Duodenal mucosa (tissue), 2 donors: ENCODE results near the gene BRD3.

Source experiments
- H3K27ac ChIP-seq: one replicate; pipeline ENCODE4 v1.7.0; 2013; ENCODE audit warnings: low read depth, low read length
- H3K27me3 ChIP-seq, 2 donors: one replicate each; pipeline ENCODE4 v1.7.0; 2013; ENCODE audit warnings: low read length in 2 of 2, control low read depth in 1 of 2; ENCODE audit not compliant: insufficient read depth in 2 of 2, control insufficient read depth in 1 of 2
- H3K36me3 ChIP-seq, 2 donors: one replicate each; pipeline ENCODE4 v1.7.0; 2013; ENCODE audit warnings: low read length in 2 of 2, control low read depth in 1 of 2; ENCODE audit not compliant: insufficient read depth in 2 of 2, control insufficient read depth in 1 of 2
- H3K4me1 ChIP-seq, 2 donors: one replicate each; pipeline ENCODE4 v1.7.0; 2013; ENCODE audit warnings: low read length in 2 of 2, control low read depth in 1 of 2; ENCODE audit not compliant: insufficient read depth in 2 of 2, control insufficient read depth in 1 of 2
- H3K4me3 ChIP-seq, 2 donors: one replicate each; pipeline ENCODE4 v1.7.0; 2013; ENCODE audit warnings: low read length in 2 of 2, low read depth in 1 of 2
- H3K9ac ChIP-seq, 2 donors: one replicate each; pipeline ENCODE4 v1.7.0; 2013; ENCODE audit warnings: low read length in 2 of 2, low read depth in 1 of 2
- H3K9me3 ChIP-seq, 2 donors: one replicate each; pipeline ENCODE4 v1.7.0; 2013; ENCODE audit warnings: low read length in 2 of 2, control low read depth in 1 of 2; ENCODE audit not compliant: control insufficient read depth in 1 of 2

Gene BRD3

DNA sequence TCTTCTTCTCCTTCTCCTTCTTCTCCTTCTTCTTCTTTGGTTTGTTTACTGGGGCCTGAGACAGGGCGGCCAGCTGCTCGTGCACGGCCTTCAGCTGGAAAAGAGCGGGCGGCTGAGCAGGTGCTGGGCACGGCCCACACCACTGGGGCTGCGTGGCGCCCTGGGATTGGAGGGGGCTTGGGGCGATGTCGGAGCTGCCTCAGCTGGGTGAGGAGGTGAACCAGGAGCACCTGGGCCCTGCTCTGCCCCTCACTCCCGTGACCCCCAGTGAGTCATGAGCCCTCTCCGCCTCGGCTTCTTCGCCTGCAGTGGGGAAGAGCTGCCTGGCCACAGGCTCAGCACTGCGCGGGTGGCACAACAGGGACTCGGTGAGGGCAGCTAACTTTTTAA lies 27.7 kb downstream of the BRD3 start:
- Histone ChIP-seq H3K36me3 (peaks cover 29 to 68% of the 10 kb centered on the region in 2 donors), H3K9me3 (no peaks in the 10 kb centered on the region), H3K27me3 (no peaks in the 10 kb centered on the region), H3K27ac (no peak overlapping the region), H3K9ac (no peak overlapping the region), H3K4me3 (no peak overlapping the region), H3K4me1 (peaks cover 3 to 10% of the 10 kb centered on the region in 2 donors)

DNA sequence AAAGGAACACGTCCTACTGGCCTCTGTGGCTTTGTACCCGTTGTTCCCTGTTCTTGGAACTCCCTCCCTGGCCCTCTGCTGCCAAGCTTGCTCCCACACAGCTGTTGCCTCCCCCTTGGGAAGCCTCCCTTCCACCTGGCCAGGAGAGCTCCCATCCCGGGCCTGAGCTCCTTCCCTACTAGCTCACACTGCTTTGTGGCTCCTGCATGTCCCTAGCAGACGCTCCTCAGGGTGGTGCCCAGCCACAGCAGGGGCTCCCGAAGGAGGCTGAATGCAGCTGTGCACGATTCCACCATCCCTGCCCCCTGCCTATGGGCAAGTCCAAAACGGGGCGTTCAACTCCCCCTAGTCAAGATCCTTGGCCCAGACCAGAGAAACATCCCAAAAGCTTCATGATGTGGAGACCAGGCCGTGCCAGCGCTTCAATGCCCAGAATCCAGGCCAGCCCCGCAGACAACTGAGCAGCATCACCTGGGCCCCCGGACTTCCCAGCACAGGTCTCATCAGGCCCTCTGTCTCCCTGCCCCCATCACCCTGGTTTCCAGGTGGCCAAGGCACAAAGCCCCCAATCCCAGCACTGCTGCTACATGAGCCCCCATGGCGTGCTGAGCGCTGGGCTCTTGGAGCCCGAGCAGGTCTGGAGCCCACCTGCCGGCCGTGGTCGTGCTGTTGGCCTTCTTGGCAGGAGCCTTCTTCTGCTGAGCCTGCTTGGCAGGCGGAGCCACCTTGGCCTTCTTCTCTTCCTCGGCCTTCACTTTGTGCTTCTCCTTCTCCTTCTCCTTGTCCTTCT lies 28.2 kb downstream of the BRD3 start:
- Histone ChIP-seq H3K4me3 (no peak overlapping the region), H3K27ac (no peak overlapping the region), H3K27me3 (no peaks in the 10 kb centered on the region), H3K9ac (no peak overlapping the region), H3K36me3 (peaks cover 34 to 68% of the 10 kb centered on the region in 2 donors), H3K9me3 (no peaks in the 10 kb centered on the region), H3K4me1 (peaks cover 3 to 10% of the 10 kb centered on the region in 2 donors)

DNA sequence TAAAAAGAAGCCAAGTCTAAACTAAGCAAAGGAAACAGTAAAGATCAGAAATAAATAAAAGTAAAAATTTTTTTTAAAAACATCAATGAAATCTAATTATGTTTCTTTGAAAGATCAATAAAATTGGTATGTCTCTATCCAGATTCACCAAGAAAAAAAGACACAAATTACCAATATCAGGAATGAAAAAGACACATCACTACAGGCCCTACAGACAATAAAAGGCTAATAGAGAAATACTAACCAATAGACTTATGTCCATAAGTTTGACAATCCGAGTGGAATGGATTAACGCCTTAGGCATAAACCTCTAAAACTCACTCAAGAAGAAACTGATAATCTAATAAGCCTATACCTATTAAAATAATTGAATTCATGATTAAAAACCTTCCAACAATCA lies 30.2 kb downstream of the BRD3 start:
- H3K36me3 ChIP-seq, result peaks cover 34 to 72% of the 10 kb centered on the region in 2 donors
- no peak overlapping the region for H3K9ac ChIP-seq
- no peaks in the 10 kb centered on the region for H3K9me3 ChIP-seq
- no peak overlapping the region for H3K27ac ChIP-seq
- no peaks in the 10 kb centered on the region for H3K27me3 ChIP-seq
- peaks cover 3 to 10% of the 10 kb centered on the region in 2 donors for H3K4me1 ChIP-seq
- H3K4me3 ChIP-seq, result no peak overlapping the region

DNA sequence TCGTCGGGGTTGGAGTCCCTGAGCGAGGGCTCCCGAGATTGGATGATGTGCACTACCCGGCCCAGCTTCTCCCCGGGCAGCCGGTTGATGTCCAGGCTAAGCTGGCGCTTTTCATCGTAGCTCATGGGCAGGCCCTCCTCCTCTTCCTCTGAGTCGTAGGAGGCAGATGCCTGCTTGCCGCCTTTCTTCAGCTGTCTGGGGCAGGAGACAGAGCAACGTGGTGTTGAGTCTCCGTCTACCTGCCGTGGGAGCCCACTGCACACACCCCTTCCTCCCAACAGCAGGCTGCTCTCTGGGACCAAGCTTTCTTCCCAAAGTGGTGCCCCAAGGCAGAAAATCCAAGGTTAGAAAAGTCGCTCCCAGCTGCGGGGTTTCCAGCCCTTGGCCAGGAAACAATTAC lies 31.7 kb downstream of the BRD3 start:
- Histone ChIP-seq H3K9me3 (no peaks in the 10 kb centered on the region), H3K9ac (no peak overlapping the region), H3K27me3 (no peaks in the 10 kb centered on the region), H3K27ac (no peak overlapping the region), H3K36me3 (peaks cover 37 to 69% of the 10 kb centered on the region in 2 donors), H3K4me1 (peaks cover 3 to 9% of the 10 kb centered on the region in 2 donors), H3K4me3 (no peak overlapping the region)

DNA sequence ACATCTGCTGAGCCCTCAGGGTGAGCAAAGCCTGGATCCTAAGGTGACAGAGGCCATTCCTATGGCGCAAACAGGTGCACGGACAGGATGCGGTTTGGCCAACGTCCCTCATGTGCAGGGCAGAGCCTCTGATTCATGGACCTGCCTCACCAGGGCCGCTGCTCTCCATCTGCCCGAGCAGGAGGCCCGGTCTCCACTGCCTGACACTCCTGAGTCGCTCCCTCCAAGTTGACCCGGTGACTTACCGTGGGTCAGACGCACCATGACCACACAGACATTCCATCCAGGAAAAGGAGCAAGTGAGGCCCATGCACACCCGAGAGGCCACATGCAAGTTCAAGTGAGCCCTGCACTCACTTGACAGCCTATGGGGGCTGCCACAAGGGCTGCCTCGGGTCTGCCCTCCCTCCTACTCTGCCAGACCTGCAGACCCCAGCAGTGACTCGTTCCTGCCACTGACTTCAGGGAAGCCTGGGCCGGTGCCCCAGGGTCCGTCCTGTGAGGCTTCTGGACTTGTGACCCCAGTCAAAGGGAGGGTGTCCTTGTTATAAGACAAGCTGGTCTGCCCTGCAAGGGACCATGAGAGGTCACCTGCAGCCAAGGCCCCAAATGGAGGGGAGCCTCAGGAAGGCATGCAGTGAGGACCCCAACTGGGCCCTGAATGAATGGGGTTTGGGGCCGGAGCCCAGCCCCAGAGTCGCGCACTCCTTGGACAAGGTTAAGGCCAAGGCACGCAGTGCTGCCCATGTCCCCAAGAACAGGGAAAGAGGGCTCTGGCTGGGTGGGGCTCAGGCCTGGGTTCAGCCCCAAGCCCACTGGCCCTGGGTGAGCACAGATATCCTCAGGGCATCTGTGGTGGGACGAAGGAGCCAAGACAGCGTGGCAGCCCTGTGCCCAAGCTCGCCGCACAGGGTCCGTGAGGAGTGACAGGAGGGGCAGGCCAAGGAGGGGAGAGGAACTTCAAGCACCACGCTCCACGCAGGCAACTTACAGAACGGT lies 32.5 kb downstream of the BRD3 start:
- no peak overlapping the region for H3K4me3 ChIP-seq
- H3K9ac ChIP-seq, result no peak overlapping the region
- H3K4me1 ChIP-seq, result peaks cover 0 to under 1% of the 10 kb centered on the region in 2 donors
- H3K27me3 ChIP-seq, result no peaks in the 10 kb centered on the region
- H3K36me3 ChIP-seq, result peaks cover 37 to 66% of the 10 kb centered on the region in 2 donors
- H3K9me3 ChIP-seq, result no peaks in the 10 kb centered on the region
- H3K27ac ChIP-seq, result no peak overlapping the region

DNA sequence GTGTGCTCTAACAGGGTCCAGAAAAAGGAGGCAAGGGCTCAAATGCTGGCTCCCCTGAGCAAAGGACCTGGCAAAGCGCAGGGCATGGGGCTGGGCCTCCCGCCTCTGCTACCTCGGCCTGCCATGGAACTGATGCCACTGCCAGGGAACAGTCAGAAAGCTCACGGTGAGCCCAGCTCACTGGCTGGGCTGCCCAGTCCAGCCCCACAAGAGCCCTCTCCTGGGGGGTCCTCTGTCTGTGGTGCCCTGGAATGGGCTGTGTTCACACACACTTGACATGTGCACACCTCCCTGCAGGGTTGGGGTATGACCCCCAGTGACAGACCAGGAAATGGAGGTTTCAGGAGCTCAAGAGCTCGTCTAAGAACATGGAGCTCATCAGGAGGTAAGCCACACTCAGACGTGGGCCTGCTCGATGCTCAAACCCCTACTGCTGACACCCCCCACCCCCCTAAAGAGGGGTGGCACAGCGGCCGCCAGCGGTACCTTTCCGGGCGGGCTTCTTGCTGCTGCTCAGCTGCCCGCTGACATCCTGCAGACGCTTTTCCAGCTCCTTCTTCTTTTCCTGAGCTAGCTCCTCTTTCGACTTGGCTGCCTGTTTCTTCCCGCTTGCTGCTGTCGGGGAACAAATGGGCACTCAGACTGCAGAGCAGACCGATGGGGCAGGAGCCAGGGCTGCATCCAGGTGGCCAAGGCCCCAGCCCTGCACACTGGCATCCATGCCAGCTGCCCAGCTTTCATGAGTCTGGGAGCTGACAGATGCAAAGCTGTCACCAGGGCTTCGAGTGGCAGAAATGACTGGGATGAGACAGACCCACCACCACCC lies 33.4 kb downstream of the BRD3 start:
- no peak overlapping the region for H3K27ac ChIP-seq
- no peaks in the 10 kb centered on the region for H3K27me3 ChIP-seq
- H3K4me1 ChIP-seq, result no peaks in the 10 kb centered on the region
- no peaks in the 10 kb centered on the region for H3K9me3 ChIP-seq
- peaks cover 32 to 63% of the 10 kb centered on the region in 2 donors for H3K36me3 ChIP-seq
- no peak overlapping the region for H3K9ac ChIP-seq
- H3K4me3 ChIP-seq, result no peak overlapping the region

DNA sequence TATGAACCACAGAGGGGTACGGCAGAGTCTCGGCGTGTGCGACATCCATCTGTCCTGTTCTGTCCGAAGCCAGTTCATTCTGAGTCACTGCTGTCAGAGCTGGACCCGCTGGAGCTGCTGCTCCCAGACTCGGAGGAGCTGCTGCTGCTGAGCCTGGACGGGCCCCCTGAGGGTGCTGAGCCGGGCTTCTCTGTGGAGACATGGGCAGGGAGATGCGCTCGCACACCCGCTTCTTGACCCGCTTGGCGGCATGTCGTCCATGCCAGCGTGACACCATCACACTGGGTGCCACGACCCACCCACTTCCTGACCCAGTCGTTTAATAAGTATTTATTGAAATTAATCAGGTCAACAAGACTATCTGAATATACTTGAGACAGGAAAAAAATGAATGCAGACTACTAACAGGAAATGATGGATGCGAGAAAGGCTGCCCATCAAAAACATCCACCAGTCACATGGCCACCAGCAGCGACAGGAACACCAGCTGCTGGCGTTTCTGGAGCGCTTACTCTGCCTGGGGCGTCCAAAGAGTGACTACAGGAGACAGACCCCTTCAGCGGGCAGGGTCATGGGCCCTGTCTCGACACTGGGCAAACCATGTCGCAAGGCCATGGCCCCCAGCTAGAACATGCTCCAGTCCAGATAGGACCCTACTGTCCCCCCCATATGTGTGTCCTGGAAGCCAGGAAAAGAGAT lies 34.2 kb downstream of the BRD3 start:
- Histone ChIP-seq H3K9ac (no peak overlapping the region), H3K27ac (no peak overlapping the region), H3K27me3 (no peaks in the 10 kb centered on the region), H3K4me3 (no peak overlapping the region), H3K9me3 (no peaks in the 10 kb centered on the region), H3K36me3 (peaks cover 24 to 60% of the 10 kb centered on the region in 2 donors), H3K4me1 (no peaks in the 10 kb centered on the region)

DNA sequence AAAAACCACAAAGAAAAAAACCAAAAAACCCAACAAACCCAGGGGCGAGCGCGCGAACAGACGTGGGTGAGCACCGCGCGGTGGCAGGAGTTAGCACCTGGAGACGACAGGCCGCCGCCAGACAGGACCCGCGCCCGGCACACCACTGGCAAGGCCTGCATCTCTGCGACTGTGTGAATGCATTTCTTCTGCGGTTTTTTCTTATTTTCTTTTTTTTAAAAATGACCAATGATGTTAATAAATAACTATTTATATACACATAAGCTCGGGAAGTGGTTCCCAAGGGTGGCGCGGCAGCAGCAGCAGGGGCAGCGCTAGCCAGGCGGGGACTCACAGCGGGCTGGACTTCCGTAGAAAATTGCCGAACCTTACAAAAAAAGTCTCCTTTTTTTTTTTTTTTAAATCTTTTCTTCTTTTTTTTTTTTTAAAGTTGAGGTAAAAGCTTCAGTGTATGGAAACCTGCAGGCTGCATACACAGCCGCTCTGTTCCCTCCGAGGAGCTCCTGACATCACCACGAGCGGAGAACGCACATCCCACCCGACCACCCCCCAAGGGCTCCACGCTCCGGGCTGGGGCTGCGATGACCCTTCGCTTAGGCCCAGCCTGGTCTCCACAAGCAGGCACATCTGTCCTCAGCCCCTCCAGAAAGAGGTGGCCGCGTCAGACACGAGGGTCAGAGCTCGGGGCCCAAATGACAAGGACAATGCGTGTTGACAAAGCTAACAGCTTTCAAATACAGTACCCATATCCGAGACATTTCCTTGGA lies 35.2 kb downstream of the BRD3 start:
- H3K9me3 ChIP-seq, result no peaks in the 10 kb centered on the region
- no peak overlapping the region for H3K4me3 ChIP-seq
- H3K4me1 ChIP-seq, result no peaks in the 10 kb centered on the region
- H3K27me3 ChIP-seq, result no peaks in the 10 kb centered on the region
- H3K36me3 ChIP-seq, result peaks cover 24 to 59% of the 10 kb centered on the region in 2 donors
- H3K9ac ChIP-seq, result no peak overlapping the region
- H3K27ac ChIP-seq, result no peak overlapping the region

DNA sequence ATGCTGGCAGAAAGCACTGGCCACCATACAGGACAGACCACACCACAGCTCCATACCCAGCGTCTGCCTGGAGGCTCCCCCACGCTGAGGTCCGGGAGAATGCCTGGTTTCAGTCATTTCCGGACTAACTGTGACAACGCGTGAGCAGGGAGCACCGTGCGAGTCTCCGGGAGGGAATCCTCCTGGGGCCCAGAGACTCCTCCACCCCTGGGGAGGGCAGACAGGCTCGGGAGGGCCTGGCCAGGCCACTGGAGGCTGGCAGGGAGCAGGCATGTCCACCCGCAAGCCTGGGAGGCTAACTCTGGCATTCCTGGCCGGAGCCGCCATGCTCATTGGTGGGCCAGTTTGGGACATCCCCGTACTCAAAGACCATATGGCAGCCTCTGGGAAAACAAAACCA lies 36.0 kb downstream of the BRD3 start:
- Histone ChIP-seq H3K4me3 (no peak overlapping the region), H3K9me3 (no peaks in the 10 kb centered on the region), H3K27ac (no peak overlapping the region), H3K36me3 (peaks cover 27 to 59% of the 10 kb centered on the region in 2 donors), H3K4me1 (no peaks in the 10 kb centered on the region), H3K27me3 (no peaks in the 10 kb centered on the region), H3K9ac (no peak overlapping the region)
